C4-2B (cell line): ENCODE measurements around the gene CRY2.
"Not testable (repeated sequence)": the region's sequence is repeated elsewhere in the genome, so short reads cannot be mapped to it uniquely, and the experiment has no call there.

Experiments used
- H3K27ac ChIP-seq: fragments of 450-650 bp; 2 replicates; pipeline ENCODE4 v1.5.1; 2017
- ZFX ChIP-seq: fragments of 450-650 bp; IDR thresholded peaks from 2 replicates; pipeline ENCODE4 v1.6.1; 2017
- TF ChIP-seq, protein P1 (sequence below): fragments of 450-650 bp; conservative IDR thresholded peaks from 2 replicates; pipeline ENCODE4 v1.5.1; 2017; ENCODE audit warnings: mild to moderate bottlenecking

CRY2 gene

GRCh38 chr11:45817191-45817590, 30.1 kb upstream of the CRY2 start:
- TF ChIP-seq, protein P1, sequence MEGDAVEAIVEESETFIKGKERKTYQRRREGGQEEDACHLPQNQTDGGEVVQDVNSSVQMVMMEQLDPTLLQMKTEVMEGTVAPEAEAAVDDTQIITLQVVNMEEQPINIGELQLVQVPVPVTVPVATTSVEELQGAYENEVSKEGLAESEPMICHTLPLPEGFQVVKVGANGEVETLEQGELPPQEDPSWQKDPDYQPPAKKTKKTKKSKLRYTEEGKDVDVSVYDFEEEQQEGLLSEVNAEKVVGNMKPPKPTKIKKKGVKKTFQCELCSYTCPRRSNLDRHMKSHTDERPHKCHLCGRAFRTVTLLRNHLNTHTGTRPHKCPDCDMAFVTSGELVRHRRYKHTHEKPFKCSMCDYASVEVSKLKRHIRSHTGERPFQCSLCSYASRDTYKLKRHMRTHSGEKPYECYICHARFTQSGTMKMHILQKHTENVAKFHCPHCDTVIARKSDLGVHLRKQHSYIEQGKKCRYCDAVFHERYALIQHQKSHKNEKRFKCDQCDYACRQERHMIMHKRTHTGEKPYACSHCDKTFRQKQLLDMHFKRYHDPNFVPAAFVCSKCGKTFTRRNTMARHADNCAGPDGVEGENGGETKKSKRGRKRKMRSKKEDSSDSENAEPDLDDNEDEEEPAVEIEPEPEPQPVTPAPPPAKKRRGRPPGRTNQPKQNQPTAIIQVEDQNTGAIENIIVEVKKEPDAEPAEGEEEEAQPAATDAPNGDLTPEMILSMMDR: no peak
- no peak for TF ChIP-seq ZFX
- no peak overlapping the region for H3K27ac ChIP-seq

- H3K27ac ChIP-seq: no peak overlapping the region
- TF ChIP-seq ZFX: no peak
Observed at GRCh38 chr11:45818961-45819605, 28.2 kb upstream of the CRY2 start.

DNA sequence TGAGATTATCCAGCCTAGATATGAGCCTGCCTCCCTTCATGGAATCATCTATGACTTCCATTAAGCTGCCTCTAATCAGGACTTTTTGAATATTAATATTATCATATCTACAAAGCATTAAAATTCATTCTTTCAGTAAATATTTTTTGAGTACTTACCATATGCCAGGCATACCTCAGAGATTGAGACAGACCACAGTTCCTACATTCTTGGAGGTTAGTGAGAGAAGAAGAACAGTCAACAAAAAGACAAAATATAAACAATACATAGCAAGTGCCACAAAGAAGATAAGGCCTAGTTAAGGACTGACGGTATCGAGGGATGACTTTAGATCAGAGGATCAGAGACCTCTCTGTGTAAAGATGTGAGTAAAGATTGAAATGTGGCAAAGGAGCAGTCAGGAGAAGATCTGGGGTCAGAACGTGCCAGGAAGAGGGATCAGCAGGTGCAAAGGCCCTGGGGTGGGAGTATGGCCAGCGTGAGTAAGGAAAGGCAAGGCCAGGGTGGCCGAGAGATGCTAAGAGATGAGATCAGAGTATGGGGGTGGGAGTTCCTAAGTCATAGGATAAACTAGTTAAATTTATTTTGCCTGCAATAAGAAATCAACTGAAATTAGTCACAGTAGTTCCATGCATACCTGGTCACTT, 26.9 kb upstream of the CRY2 start:
- H3K27ac ChIP-seq: no peak overlapping the region
- TF ChIP-seq, protein P1: no peak
- no peak for TF ChIP-seq ZFX

- H3K27ac ChIP-seq: not testable (repeated sequence)
Observed at GRCh38 chr11:45826492-45826891, 20.8 kb upstream of the CRY2 start.

- TF ChIP-seq ZFX: no peak
- TF ChIP-seq, protein P1: no peak
- H3K27ac ChIP-seq: no peak overlapping the region
Observed at GRCh38 chr11:45827123-45827522, 20.2 kb upstream of the CRY2 start.

DNA sequence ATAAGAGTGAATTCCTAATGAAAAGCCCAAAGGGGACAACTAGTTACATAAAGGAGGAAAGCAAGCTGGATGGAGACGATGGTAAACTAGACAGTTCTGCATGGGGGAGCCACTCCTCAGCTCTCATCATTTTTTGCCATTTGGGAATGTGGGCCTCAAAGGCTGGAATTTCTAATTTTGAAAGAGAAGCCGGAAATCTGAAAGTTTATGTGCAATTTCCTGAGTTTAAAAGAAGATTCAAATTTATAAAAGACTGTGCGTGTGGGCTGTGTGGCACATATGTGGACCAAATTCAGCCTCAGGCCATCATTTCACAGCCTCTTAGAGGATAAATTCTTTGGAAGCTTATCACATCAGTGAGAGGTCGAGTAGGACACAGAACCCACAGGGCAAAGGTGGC, 18.3 kb upstream of the CRY2 start:
- TF ChIP-seq, protein P1: no peak
- TF ChIP-seq ZFX: no peak
- H3K27ac ChIP-seq: no peak overlapping the region

DNA sequence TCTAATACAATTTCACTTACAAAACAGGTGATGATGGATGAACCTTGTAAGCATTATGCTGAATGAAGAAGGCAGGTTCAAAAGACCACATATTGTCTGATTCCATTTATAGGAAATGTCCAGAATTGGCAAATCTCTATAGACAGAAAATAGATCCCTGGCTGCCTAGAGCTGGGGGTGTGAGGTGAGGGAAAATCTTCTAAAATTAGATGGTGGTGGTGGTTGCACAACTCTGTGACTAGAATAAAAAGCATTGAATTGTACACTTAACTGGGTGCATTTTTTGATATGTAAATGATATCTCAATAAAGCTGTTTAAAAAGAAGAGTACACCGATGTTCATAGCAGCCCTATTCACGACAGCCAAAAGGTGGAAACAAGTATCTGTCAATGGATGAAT, 16.7 kb upstream of the CRY2 start:
- H3K27ac ChIP-seq: no peak overlapping the region
- TF ChIP-seq ZFX: no peak
- TF ChIP-seq, protein P1: no peak

- TF ChIP-seq ZFX: no peak
- TF ChIP-seq, protein P1: no peak
- H3K27ac ChIP-seq: no peak overlapping the region
Observed at GRCh38 chr11:45832811-45833441, 14.3 kb upstream of the CRY2 start.
